Measurements from ENCODE around the gene PRIMPOL.

DNA sequence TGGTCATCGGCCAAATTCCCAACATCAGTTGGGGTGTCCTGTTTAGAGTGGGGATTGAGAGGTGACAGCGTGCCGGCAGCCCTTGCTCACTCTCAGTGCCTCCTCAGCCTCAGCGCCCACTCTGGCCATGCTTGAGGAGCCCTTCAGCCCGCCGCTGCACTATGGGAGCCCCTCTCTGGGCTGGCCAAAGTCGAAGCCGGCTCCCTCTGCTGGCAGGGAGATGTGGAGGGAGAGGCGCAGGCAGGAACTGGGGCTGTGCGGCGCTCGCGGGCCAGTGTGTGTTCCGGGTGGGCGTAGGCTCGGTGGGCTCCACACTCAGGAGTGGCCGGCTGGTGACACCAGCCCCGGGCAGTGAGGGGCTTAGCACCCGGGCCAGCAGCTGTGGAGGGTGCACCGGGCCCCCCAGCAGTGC is 91.4 kb downstream of the PRIMPOL start:
- TF ChIP-seq FOS (IDR thresholded peaks at IDR 0.05; ENCODE audit: low read depth, low read length) (no peak), CTCF (conservative IDR thresholded peaks at IDR 0.05; ENCODE audit: low read depth, low read length) (no peak), CEBPB (IDR thresholded peaks at IDR 0.05; ENCODE audit: low read depth, low read length) (no peak), MXI1 (IDR thresholded peaks at IDR 0.05; ENCODE audit: borderline replicate concordance, low read depth, low read length) (no peak), RCOR1 (IDR thresholded peaks at IDR 0.05; ENCODE audit: insufficient replicate concordance, low read length) (no peak), POLR2A (IDR thresholded peaks at IDR 0.05; ENCODE audit: low read depth, low read length) (no peak), SMC3 (IDR thresholded peaks at IDR 0.05; ENCODE audit: low read depth, low read length) (no peak), RAD21 (IDR thresholded peaks at IDR 0.05; ENCODE audit: low read length) (no peak), CHD1 (IDR thresholded peaks at IDR 0.05; ENCODE audit: low read depth, low read length) (no peak), ELK1 (IDR thresholded peaks at IDR 0.05; ENCODE audit: borderline replicate concordance, low read depth, low read length) (no peak), MAZ (IDR thresholded peaks at IDR 0.05; ENCODE audit: borderline replicate concordance, low read depth, low read length) (no peak), MAFK (IDR thresholded peaks at IDR 0.05; ENCODE audit: low read depth, low read length) (no peak)
- TF ChIP-seq, protein P1, sequence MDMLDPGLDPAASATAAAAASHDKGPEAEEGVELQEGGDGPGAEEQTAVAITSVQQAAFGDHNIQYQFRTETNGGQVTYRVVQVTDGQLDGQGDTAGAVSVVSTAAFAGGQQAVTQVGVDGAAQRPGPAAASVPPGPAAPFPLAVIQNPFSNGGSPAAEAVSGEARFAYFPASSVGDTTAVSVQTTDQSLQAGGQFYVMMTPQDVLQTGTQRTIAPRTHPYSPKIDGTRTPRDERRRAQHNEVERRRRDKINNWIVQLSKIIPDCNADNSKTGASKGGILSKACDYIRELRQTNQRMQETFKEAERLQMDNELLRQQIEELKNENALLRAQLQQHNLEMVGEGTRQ (IDR thresholded peaks at IDR 0.05; ENCODE audit: low read depth, low read length) = no peak

Data from IMR-90 (cell line).